ENCODE measurements around the gene SENP3. TPM values are rescaled to one million over a fixed set of nuclear protein-coding genes. Genes with fewer than 3 reads are reported as not detected.
"Not testable (repeated sequence)": the region's sequence is repeated elsewhere in the genome, so short reads cannot be mapped to it uniquely, and the experiment has no call there.

The SENP3 gene
- polyA plus RNA-seq, 1 donor (not counting 4 experiments of a cell fraction or from before 2014, with no cell fraction given) = 99.1 TPM

GRCh38 chr17:7592422-7593021 is 30.8 kb downstream of the SENP3 start:
- Histone ChIP-seq H3K9ac (ENCODE audit: control insufficient read depth, extremely low read depth, insufficient read depth, low read length) (no peak overlapping the region), H4K20me1 (ENCODE audit: control insufficient read depth, extremely low read depth, insufficient read depth, low read length) (no peaks in the 10 kb centered on the region), H3K27me3 (ENCODE audit: control insufficient read depth, extremely low read depth, insufficient read depth, low read length) (no peaks in the 10 kb centered on the region), H3K79me2 (ENCODE audit: control insufficient read depth, insufficient read depth, low read length) (peaks cover 18% of the 10 kb centered on the region), H3K4me3 (ENCODE audit: control insufficient read depth in 2 of 3, extremely low read depth in 1 of 3, insufficient read depth in 2 of 3, low read depth in 1 of 3, low read length in 3 of 3) (no peak overlapping the region), H3K9me1 (ENCODE audit: control insufficient read depth, extremely low read depth, insufficient read depth, low read length) (no peaks in the 10 kb centered on the region), H3K9me3 (ENCODE audit: control insufficient read depth, low read depth, low read length) (no peaks in the 10 kb centered on the region), H2AFZ (ENCODE audit: control insufficient read depth, low read length) (no peak overlapping the region), H3K4me1 (ENCODE audit: control insufficient read depth, extremely low read depth, insufficient read depth, low read length) (peaks cover 19% of the 10 kb centered on the region), H3K36me3 (ENCODE audit: control insufficient read depth in 2 of 2, extremely low read depth in 1 of 2, insufficient read depth in 2 of 2, low read length in 2 of 2) (peaks cover 40 to 43% of the 10 kb centered on the region in 2 experiments), H3K4me2 (ENCODE audit: control insufficient read depth, extremely low read depth, insufficient read depth, low read depth, low read length) (no peak overlapping the region), H3K27ac (ENCODE audit: control insufficient read depth, insufficient read depth, low read length) (no peak overlapping the region)
- no peak for FAIRE-seq
- dilution Hi-C loops (cut with MboI; ENCODE audit: extremely low pct_ligation_motif_present, low sequenced_read_pairs) = no loop called here
- TF ChIP-seq EZH2 (IDR thresholded peaks at IDR 0.05; ENCODE audit: low read length) (no peak), CTCF (optimal IDR thresholded peaks at IDR 0.05 in 1 of 3, IDR thresholded peaks at IDR 0.05 in 1 of 3, conservative IDR thresholded peaks at IDR 0.05 in 1 of 3; ENCODE audit: extremely low read depth in 1 of 3, insufficient read depth in 2 of 3, low read length in 3 of 3) (no peak)
- no peak for DNase-seq (ENCODE audit: low read depth, low spot score)

GRCh38 chr17:7593296-7593695 is 31.6 kb downstream of the SENP3 start:
- FAIRE-seq (no peak), DNase-seq (ENCODE audit: low read depth, low spot score) (no peak)
- no peaks in the 10 kb centered on the region for H3K9me1 ChIP-seq (ENCODE audit: control insufficient read depth, extremely low read depth, insufficient read depth, low read length)
- peaks cover 11% of the 10 kb centered on the region for H3K79me2 ChIP-seq (ENCODE audit: control insufficient read depth, insufficient read depth, low read length)
- H3K9ac ChIP-seq (ENCODE audit: control insufficient read depth, extremely low read depth, insufficient read depth, low read length) = no peak overlapping the region
- dilution Hi-C loops (cut with MboI; ENCODE audit: extremely low pct_ligation_motif_present, low sequenced_read_pairs) = no loop called here
- H2AFZ ChIP-seq (ENCODE audit: control insufficient read depth, low read length) = no peak overlapping the region
- H3K9me3 ChIP-seq (ENCODE audit: control insufficient read depth, low read depth, low read length) = no peaks in the 10 kb centered on the region
- peaks cover 37 to 43% of the 10 kb centered on the region in 2 experiments for H3K36me3 ChIP-seq (ENCODE audit: control insufficient read depth in 2 of 2, extremely low read depth in 1 of 2, insufficient read depth in 2 of 2, low read length in 2 of 2)
- peaks cover 16% of the 10 kb centered on the region for H3K4me1 ChIP-seq (ENCODE audit: control insufficient read depth, extremely low read depth, insufficient read depth, low read length)
- no peak overlapping the region for H3K27ac ChIP-seq (ENCODE audit: control insufficient read depth, insufficient read depth, low read length)
- H3K4me2 ChIP-seq (ENCODE audit: control insufficient read depth, extremely low read depth, insufficient read depth, low read depth, low read length) = no peak overlapping the region
- TF ChIP-seq CTCF (optimal IDR thresholded peaks at IDR 0.05 in 1 of 3, IDR thresholded peaks at IDR 0.05 in 1 of 3, conservative IDR thresholded peaks at IDR 0.05 in 1 of 3; ENCODE audit: extremely low read depth in 1 of 3, insufficient read depth in 2 of 3, low read length in 3 of 3) (no peak), EZH2 (IDR thresholded peaks at IDR 0.05; ENCODE audit: low read length) (no peak)
- no peak overlapping the region for H3K4me3 ChIP-seq (ENCODE audit: control insufficient read depth in 2 of 3, extremely low read depth in 1 of 3, insufficient read depth in 2 of 3, low read depth in 1 of 3, low read length in 3 of 3)
- no peaks in the 10 kb centered on the region for H4K20me1 ChIP-seq (ENCODE audit: control insufficient read depth, extremely low read depth, insufficient read depth, low read length)
- no peaks in the 10 kb centered on the region for H3K27me3 ChIP-seq (ENCODE audit: control insufficient read depth, extremely low read depth, insufficient read depth, low read length)

GRCh38 chr17:7597561-7597960 is 35.8 kb downstream of the SENP3 start:
- H3K27ac ChIP-seq (ENCODE audit: control insufficient read depth, insufficient read depth, low read length); H4K20me1 ChIP-seq (ENCODE audit: control insufficient read depth, extremely low read depth, insufficient read depth, low read length); H3K4me3 ChIP-seq (ENCODE audit: control insufficient read depth in 2 of 3, extremely low read depth in 1 of 3, insufficient read depth in 2 of 3, low read depth in 1 of 3, low read length in 3 of 3); H3K9me1 ChIP-seq (ENCODE audit: control insufficient read depth, extremely low read depth, insufficient read depth, low read length); H3K9ac ChIP-seq (ENCODE audit: control insufficient read depth, extremely low read depth, insufficient read depth, low read length); H3K27me3 ChIP-seq (ENCODE audit: control insufficient read depth, extremely low read depth, insufficient read depth, low read length); DNase-seq (ENCODE audit: low read depth, low spot score); H3K79me2 ChIP-seq (ENCODE audit: control insufficient read depth, insufficient read depth, low read length); H3K4me1 ChIP-seq (ENCODE audit: control insufficient read depth, extremely low read depth, insufficient read depth, low read length); H2AFZ ChIP-seq (ENCODE audit: control insufficient read depth, low read length); H3K4me2 ChIP-seq (ENCODE audit: control insufficient read depth, extremely low read depth, insufficient read depth, low read depth, low read length); dilution Hi-C loops (cut with MboI; ENCODE audit: extremely low pct_ligation_motif_present, low sequenced_read_pairs); H3K9me3 ChIP-seq (ENCODE audit: control insufficient read depth, low read depth, low read length): not testable (repeated sequence)
- H3K36me3 ChIP-seq (ENCODE audit: control insufficient read depth in 2 of 2, extremely low read depth in 1 of 2, insufficient read depth in 2 of 2, low read length in 2 of 2) = peaks cover 38 to 44% of the 10 kb centered on the region in 2 experiments
- peak; percentile 57 for FAIRE-seq
